Testis (tissue), 3 donors: ENCODE measurements around the gene AHCYL2. TPM values are rescaled to one million over a fixed set of nuclear protein-coding genes. Genes with fewer than 3 reads are reported as not detected.

ENCODE experiments used
- DNase-seq: peaks from one replicate; pipeline ENCODE4 v3.0.0-alpha.2; 2019
- H3K27ac ChIP-seq, 2 donors: fragments of 200-600 bp; sonication (generic); one replicate each; pipeline ENCODE4 v1.5.1; 2019
- H3K27me3 ChIP-seq: fragments of 200-600 bp; sonication (generic); one replicate; pipeline ENCODE4 v1.5.1; 2019
- H3K36me3 ChIP-seq: fragments of 200-600 bp; sonication (generic); one replicate; pipeline ENCODE4 v1.5.1; 2017; ENCODE audit warnings: low read depth; ENCODE audit errors: missing control alignments
- H3K4me1 ChIP-seq: fragments of 200-600 bp; sonication (generic); one replicate; pipeline ENCODE4 v1.5.1; 2019
- H3K4me3 ChIP-seq, 2 donors: fragments of 200-600 bp; sonication (generic); one replicate each; pipeline ENCODE4 v1.5.1; 2017 to 2019
- H3K9me3 ChIP-seq: fragments of 200-600 bp; sonication (generic); one replicate; pipeline ENCODE4 v1.5.1; 2017
- POLR2A ChIP-seq: fragments of 450-650 bp; IDR thresholded peaks from one replicate; pipeline ENCODE4 v1.6.1; 2017; ENCODE audit warnings: antibody characterized with exemption, mild to moderate bottlenecking, moderate library complexity
- WGBS, 2 donors: methylation state at CpG; one replicate each; pipeline ENCODE4 v1.1.5; 2018; 5-methylcytosine and 5-hydroxymethylcytosine counted together
- intact Hi-C: fragments of 100-400 bp; cut with DNase I; formaldehyde crosslinking; loops from one replicate; pipeline ENCODE4 v1.15.1; 2023; ENCODE audit warnings: low total_unique reads
- polyA plus RNA-seq: library from polyadenylated mRNA; stranded (reverse); fragments of 350-450 nt; fragmentation: Illumina TruSeq; extraction: RNeasy Lipid Tissue Mini Kit (QIAGEN cat#74804); gene quantifications from one replicate; pipeline ENCODE4 v1.2.3, GENCODE V29; 2014; ENCODE audit warnings: low read depth, low replicate concordance; ENCODE audit not compliant: insufficient read depth
- total RNA-seq, 2 donors: library from RNA; depleted of rRNA; stranded (reverse); fragments of >200 nt; gene quantifications; one replicate each; pipeline ENCODE4 v1.2.3, GENCODE V29; 2016
- TF ChIP-seq, protein P1 (sequence below), 3 experiments: fragments of 450-650 bp in 2 of 3; fragments of 200-600 bp in 1 of 3; sonication (generic) in 1 of 3; IDR thresholded peaks; one replicate each; pipeline ENCODE4 v1.5.1; 2016 to 2019; ENCODE audit warnings: antibody characterized with exemption in 3 of 3, mild to moderate bottlenecking in 2 of 3, moderate library complexity in 1 of 3

The AHCYL2 gene
- total and polyA plus RNA-seq, 3 donors from 2014 or later: 26.4 to 61.3 (median 46.1) TPM

GRCh38 chr7:129450295-129450694 lies 225.5 kb downstream of the AHCYL2 start:
- intact Hi-C loops: no loop called here
- Histone ChIP-seq H3K36me3 (no peaks in the 10 kb centered on the region), H3K9me3 (no peaks in the 10 kb centered on the region), H3K27me3 (no peaks in the 10 kb centered on the region), H3K4me3 (no peak overlapping the region), H3K4me1 (no peaks in the 10 kb centered on the region), H3K27ac (no peak overlapping the region)
- no peak for TF ChIP-seq POLR2A
- TF ChIP-seq, protein P1, sequence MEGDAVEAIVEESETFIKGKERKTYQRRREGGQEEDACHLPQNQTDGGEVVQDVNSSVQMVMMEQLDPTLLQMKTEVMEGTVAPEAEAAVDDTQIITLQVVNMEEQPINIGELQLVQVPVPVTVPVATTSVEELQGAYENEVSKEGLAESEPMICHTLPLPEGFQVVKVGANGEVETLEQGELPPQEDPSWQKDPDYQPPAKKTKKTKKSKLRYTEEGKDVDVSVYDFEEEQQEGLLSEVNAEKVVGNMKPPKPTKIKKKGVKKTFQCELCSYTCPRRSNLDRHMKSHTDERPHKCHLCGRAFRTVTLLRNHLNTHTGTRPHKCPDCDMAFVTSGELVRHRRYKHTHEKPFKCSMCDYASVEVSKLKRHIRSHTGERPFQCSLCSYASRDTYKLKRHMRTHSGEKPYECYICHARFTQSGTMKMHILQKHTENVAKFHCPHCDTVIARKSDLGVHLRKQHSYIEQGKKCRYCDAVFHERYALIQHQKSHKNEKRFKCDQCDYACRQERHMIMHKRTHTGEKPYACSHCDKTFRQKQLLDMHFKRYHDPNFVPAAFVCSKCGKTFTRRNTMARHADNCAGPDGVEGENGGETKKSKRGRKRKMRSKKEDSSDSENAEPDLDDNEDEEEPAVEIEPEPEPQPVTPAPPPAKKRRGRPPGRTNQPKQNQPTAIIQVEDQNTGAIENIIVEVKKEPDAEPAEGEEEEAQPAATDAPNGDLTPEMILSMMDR (IDR thresholded peaks at IDR 0.05): no peak
- DNase-seq: no peak

DNA sequence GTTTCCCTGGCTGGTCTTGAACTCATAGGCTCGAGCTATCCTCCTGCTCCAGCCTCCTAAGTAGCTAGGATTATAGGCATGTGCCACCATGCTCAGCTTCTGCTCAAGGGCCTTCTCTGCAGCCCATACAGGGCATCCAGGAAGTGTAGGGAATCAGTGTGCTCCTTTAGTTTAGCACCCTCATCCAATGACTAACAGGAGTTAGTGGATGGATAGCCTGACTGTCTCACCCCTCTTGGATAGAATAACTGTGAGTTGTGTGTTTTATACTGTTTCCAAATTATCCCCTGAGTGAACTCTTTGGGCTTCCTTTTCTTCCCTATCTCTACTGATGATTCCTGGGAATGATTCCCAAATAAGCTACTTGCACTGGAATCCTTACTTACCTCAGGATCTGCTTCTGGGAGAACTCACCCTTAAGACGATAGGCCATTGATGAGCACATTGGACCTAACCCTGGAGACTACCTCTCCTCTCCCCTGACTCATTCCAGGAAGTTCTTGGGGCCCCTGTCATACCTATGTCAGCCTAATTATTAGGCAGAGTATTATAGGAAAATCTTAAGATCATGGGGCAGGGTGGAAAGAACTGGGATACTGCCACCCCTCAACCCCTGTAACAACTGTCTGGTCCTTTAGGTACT lies 227.9 kb downstream of the AHCYL2 start:
- TF ChIP-seq, protein P1 (IDR thresholded peaks at IDR 0.05): no peak
- TF ChIP-seq POLR2A: no peak
- no peak for DNase-seq
- H3K9me3 ChIP-seq: no peaks in the 10 kb centered on the region
- H3K4me1 ChIP-seq: no peaks in the 10 kb centered on the region
- no peaks in the 10 kb centered on the region for H3K27me3 ChIP-seq
- H3K27ac ChIP-seq: no peak overlapping the region
- no peak overlapping the region for H3K4me3 ChIP-seq
- intact Hi-C loops: no loop called here
- WGBS, 2 donors: 83 to 97% methylated on average over 2 of the region's 2 CpGs
- no peaks in the 10 kb centered on the region for H3K36me3 ChIP-seq

DNA sequence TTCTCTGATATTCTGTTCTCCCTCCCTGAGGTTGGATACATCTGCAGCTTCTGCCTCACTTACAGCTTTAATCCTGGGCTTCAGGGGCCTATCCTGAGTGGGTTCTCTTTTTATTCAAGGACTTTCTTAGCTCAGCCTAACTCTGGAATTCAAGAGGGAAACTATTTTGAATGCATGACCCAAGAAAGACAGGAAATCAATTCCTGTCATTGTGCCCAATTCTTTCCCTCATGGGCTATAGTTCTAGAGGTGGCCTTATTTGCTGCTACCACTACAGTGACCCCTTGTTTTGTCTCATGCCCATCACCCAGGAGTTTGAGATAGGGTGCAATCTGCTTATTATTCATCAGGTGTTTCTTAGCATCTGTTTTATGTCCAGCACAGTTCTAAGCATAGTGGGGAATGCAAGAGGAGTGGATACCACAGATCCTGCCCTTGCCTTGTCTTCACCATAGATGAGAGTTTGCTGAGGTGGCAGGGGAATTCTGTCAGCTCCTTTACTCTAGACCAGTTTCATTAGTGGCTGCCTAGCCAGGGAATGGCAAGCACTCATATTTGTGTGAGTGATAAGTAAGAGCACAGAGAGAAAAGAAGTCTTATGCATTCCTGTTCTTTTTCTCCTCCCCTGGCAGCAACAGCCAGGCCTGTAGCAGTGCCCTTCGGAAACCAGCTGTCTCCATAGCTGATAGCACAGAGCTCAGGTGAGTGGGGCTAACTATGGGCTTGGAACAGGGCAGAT lies 228.8 kb downstream of the AHCYL2 start:
- intact Hi-C loops: no loop called here
- 67 to 78% methylated on average over 1 of the region's 1 CpG for WGBS, 2 donors
- no peak overlapping the region for H3K4me3 ChIP-seq
- H3K36me3 ChIP-seq: no peaks in the 10 kb centered on the region
- no peak for TF ChIP-seq POLR2A
- TF ChIP-seq, protein P1 (IDR thresholded peaks at IDR 0.05): no peak
- no peaks in the 10 kb centered on the region for H3K9me3 ChIP-seq
- H3K27me3 ChIP-seq: no peaks in the 10 kb centered on the region
- no peak for DNase-seq
- no peaks in the 10 kb centered on the region for H3K4me1 ChIP-seq
- no peak overlapping the region for H3K27ac ChIP-seq

DNA sequence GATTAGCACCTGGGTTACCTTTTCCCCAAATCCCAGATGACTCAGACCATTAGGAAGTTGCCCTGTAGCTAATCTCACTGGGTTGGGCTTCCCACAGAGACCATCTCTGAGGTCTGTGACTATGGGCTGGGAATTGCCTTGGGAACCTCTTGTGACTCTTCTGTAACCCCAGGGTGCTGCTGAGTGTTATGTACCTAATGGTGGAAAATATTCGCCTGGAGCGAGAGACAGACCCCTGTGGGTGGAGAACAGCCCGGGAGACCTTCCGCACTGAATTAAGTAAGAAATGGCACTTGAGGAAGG lies 229.4 kb downstream of the AHCYL2 start:
- DNase-seq: no peak
- Histone ChIP-seq H3K27me3 (no peaks in the 10 kb centered on the region), H3K4me3 (no peak overlapping the region), H3K36me3 (no peaks in the 10 kb centered on the region), H3K4me1 (no peaks in the 10 kb centered on the region), H3K27ac (no peak overlapping the region), H3K9me3 (no peaks in the 10 kb centered on the region)
- TF ChIP-seq, protein P1 (IDR thresholded peaks at IDR 0.05): no peak
- intact Hi-C loops: no loop called here
- WGBS, 2 donors: 91 to 98% methylated on average over 4 of the region's 4 CpGs

GRCh38 chr7:129456421-129456820 lies 231.6 kb downstream of the AHCYL2 start:
- Histone ChIP-seq H3K9me3 (no peaks in the 10 kb centered on the region), H3K4me1 (no peaks in the 10 kb centered on the region), H3K27ac (no peak overlapping the region), H3K4me3 (no peak overlapping the region), H3K27me3 (no peaks in the 10 kb centered on the region), H3K36me3 (no peaks in the 10 kb centered on the region)
- TF ChIP-seq, protein P1 (IDR thresholded peaks at IDR 0.05): no peak
- intact Hi-C loops: no loop called here
- 89 to 94% methylated on average over 9 to 10 of the region's 10 CpGs for WGBS, 2 donors
- no peak for DNase-seq
